ENCODE data around the gene IL17C.

IL17C gene

GRCh38 chr16:88655053-88655732 is 16.8 kb downstream of the IL17C start:
- H3K4me3 ChIP-seq (ENCODE audit: low read depth, low read length) = no peak overlapping the region
- peaks cover 6% of the 10 kb centered on the region for H3K4me1 ChIP-seq
- H3K9ac ChIP-seq = no peak overlapping the region
- H3K27ac ChIP-seq = no peak overlapping the region
- no peak for TF ChIP-seq CTCF (IDR thresholded peaks at IDR 0.05)
- H3K4me2 ChIP-seq (ENCODE audit: low read length) = no peak overlapping the region
- no peaks in the 10 kb centered on the region for H3K9me3 ChIP-seq (ENCODE audit: control insufficient read depth, low read length)
- H2AFZ ChIP-seq = no peak overlapping the region
- H3K79me2 ChIP-seq = no peaks in the 10 kb centered on the region
- H3K36me3 ChIP-seq (ENCODE audit: control insufficient read depth, insufficient read depth, low read length) = no peaks in the 10 kb centered on the region
- H3K27me3 ChIP-seq (ENCODE audit: control insufficient read depth, insufficient read depth, low read length) = no peaks in the 10 kb centered on the region

- Histone ChIP-seq H3K9ac (no peak overlapping the region), H3K9me3 (ENCODE audit: control insufficient read depth, low read length) (no peaks in the 10 kb centered on the region), H3K4me2 (ENCODE audit: low read length) (no peak overlapping the region), H3K36me3 (ENCODE audit: control insufficient read depth, insufficient read depth, low read length) (no peaks in the 10 kb centered on the region), H3K4me3 (ENCODE audit: low read depth, low read length) (no peak overlapping the region), H3K27me3 (ENCODE audit: control insufficient read depth, insufficient read depth, low read length) (no peaks in the 10 kb centered on the region), H3K79me2 (no peaks in the 10 kb centered on the region), H3K27ac (no peak overlapping the region), H3K4me1 (peaks cover 6% of the 10 kb centered on the region), H2AFZ (no peak overlapping the region)
- TF ChIP-seq CTCF (IDR thresholded peaks at IDR 0.05) = no peak
Observed at GRCh38 chr16:88655733-88656281, 17.4 kb downstream of the IL17C start.

- H3K79me2 ChIP-seq = no peaks in the 10 kb centered on the region
- no peaks in the 10 kb centered on the region for H3K36me3 ChIP-seq (ENCODE audit: control insufficient read depth, insufficient read depth, low read length)
- H3K4me1 ChIP-seq = peaks cover 2% of the 10 kb centered on the region
- no peak overlapping the region for H3K4me3 ChIP-seq (ENCODE audit: low read depth, low read length)
- no peak overlapping the region for H3K9ac ChIP-seq
- no peaks in the 10 kb centered on the region for H3K9me3 ChIP-seq (ENCODE audit: control insufficient read depth, low read length)
- H3K27ac ChIP-seq = no peak overlapping the region
- no peaks in the 10 kb centered on the region for H3K27me3 ChIP-seq (ENCODE audit: control insufficient read depth, insufficient read depth, low read length)
- TF ChIP-seq CTCF (IDR thresholded peaks at IDR 0.05) = no peak
- H3K4me2 ChIP-seq (ENCODE audit: low read length) = no peak overlapping the region
- no peak overlapping the region for H2AFZ ChIP-seq
Observed at GRCh38 chr16:88656291-88656980, 18.1 kb downstream of the IL17C start.

GRCh38 chr16:88657371-88657770 is 19.0 kb downstream of the IL17C start:
- no peaks in the 10 kb centered on the region for H3K4me1 ChIP-seq
- H2AFZ ChIP-seq = no peak overlapping the region
- H3K27ac ChIP-seq = no peak overlapping the region
- H3K36me3 ChIP-seq (ENCODE audit: control insufficient read depth, insufficient read depth, low read length) = no peaks in the 10 kb centered on the region
- H3K27me3 ChIP-seq (ENCODE audit: control insufficient read depth, insufficient read depth, low read length) = no peaks in the 10 kb centered on the region
- no peak for TF ChIP-seq CTCF (IDR thresholded peaks at IDR 0.05)
- H3K9me3 ChIP-seq (ENCODE audit: control insufficient read depth, low read length) = no peaks in the 10 kb centered on the region
- no peak overlapping the region for H3K4me3 ChIP-seq (ENCODE audit: low read depth, low read length)
- H3K79me2 ChIP-seq = no peaks in the 10 kb centered on the region
- no peak overlapping the region for H3K9ac ChIP-seq
- no peak overlapping the region for H3K4me2 ChIP-seq (ENCODE audit: low read length)

Measured in parathyroid adenoma (tissue), 2 donors.